Measurements from ENCODE around the gene DMXL1. TPM values are rescaled to one million over a fixed set of nuclear protein-coding genes. Genes with fewer than 3 reads are reported as not detected.

Gene DMXL1
- total and polyA plus RNA-seq, 2 experiments from 2014 or later, result 28.4 to 41.7 TPM

DNA sequence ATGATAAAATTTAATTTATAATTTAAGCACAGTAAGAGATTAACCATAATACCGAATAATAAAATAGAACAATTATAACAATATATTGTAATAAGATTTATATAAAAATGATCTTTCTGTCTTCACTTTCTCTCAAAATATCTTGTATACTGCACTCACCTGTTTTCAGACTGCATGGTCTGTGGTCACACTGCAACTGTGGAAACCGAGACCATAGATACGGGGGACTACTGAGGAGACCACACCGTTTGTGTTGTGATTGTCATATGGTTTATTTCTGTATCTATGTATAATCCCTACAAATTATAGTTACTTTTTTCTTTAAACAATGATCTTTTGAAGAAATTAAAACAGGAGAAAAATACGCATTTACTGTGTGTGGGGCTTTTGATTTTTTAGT, 206.1 kb downstream of the DMXL1 start:
- peaks cover 15% of the 10 kb centered on the region for H3K4me1 Mint-ChIP-seq
- Histone ChIP-seq H4K20me1 (replicated peaks; ENCODE audit: insufficient read depth) (no peaks in the 10 kb centered on the region), H3F3A (replicated peaks; ENCODE audit: low read depth) (no peaks in the 10 kb centered on the region), H2AFZ (no peak overlapping the region), H3K27me3 (ENCODE audit: insufficient read depth) (no peaks in the 10 kb centered on the region), H3K36me3 (ENCODE audit: insufficient read depth) (no peaks in the 10 kb centered on the region), H3K4me2 (no peak overlapping the region), H3K4me3 (no peak overlapping the region), H3K9me2 (ENCODE audit: insufficient read depth) (no peaks in the 10 kb centered on the region), H3K4me1 (ENCODE audit: insufficient read depth) (peaks cover 8% of the 10 kb centered on the region), H3K79me2 (replicated peaks; ENCODE audit: insufficient read depth) (no peaks in the 10 kb centered on the region; the same call in 1 of the 2 replicates), H3K27ac (ENCODE audit: low read depth) (no peak overlapping the region)
- H3K27ac Mint-ChIP-seq, result no peak overlapping the region
- TF ChIP-seq CREB1 (CRISPR knock-in tag; IDR thresholded peaks at IDR 0.05; ENCODE audit: low read depth) (no peak), POLR2AphosphoS5 (IDR thresholded peaks at IDR 0.05; ENCODE audit: low read depth) (no peak), JUNB (IDR thresholded peaks at IDR 0.05; ENCODE audit: unreplicated experiment) (no peak), ZNF331 (CRISPR knock-in tag; IDR thresholded peaks at IDR 0.05; ENCODE audit: low read depth) (no peak), STAT1 (IDR thresholded peaks at IDR 0.05; ENCODE audit: unreplicated experiment) (no peak), ZNF114 (CRISPR knock-in tag; IDR thresholded peaks at IDR 0.05) (no peak), EZH2phosphoT487 (IDR thresholded peaks at IDR 0.05; ENCODE audit: unreplicated experiment) (no peak), NANOG (IDR thresholded peaks at IDR 0.05; ENCODE audit: borderline replicate concordance) (no peak), EZH2 (IDR thresholded peaks at IDR 0.05; ENCODE audit: low read depth, unreplicated experiment) (no peak)
- TF ChIP-seq, protein P1, sequence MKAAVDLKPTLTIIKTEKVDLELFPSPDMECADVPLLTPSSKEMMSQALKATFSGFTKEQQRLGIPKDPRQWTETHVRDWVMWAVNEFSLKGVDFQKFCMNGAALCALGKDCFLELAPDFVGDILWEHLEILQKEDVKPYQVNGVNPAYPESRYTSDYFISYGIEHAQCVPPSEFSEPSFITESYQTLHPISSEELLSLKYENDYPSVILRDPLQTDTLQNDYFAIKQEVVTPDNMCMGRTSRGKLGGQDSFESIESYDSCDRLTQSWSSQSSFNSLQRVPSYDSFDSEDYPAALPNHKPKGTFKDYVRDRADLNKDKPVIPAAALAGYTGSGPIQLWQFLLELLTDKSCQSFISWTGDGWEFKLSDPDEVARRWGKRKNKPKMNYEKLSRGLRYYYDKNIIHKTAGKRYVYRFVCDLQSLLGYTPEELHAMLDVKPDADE (IDR thresholded peaks at IDR 0.05), result no peak
- TF ChIP-seq, protein P2, sequence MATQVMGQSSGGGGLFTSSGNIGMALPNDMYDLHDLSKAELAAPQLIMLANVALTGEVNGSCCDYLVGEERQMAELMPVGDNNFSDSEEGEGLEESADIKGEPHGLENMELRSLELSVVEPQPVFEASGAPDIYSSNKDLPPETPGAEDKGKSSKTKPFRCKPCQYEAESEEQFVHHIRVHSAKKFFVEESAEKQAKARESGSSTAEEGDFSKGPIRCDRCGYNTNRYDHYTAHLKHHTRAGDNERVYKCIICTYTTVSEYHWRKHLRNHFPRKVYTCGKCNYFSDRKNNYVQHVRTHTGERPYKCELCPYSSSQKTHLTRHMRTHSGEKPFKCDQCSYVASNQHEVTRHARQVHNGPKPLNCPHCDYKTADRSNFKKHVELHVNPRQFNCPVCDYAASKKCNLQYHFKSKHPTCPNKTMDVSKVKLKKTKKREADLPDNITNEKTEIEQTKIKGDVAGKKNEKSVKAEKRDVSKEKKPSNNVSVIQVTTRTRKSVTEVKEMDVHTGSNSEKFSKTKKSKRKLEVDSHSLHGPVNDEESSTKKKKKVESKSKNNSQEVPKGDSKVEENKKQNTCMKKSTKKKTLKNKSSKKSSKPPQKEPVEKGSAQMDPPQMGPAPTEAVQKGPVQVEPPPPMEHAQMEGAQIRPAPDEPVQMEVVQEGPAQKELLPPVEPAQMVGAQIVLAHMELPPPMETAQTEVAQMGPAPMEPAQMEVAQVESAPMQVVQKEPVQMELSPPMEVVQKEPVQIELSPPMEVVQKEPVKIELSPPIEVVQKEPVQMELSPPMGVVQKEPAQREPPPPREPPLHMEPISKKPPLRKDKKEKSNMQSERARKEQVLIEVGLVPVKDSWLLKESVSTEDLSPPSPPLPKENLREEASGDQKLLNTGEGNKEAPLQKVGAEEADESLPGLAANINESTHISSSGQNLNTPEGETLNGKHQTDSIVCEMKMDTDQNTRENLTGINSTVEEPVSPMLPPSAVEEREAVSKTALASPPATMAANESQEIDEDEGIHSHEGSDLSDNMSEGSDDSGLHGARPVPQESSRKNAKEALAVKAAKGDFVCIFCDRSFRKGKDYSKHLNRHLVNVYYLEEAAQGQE (IDR thresholded peaks at IDR 0.05; ENCODE audit: unreplicated experiment), result no peak
- H3K36me3 Mint-ChIP-seq (ENCODE audit: low read depth), result no peaks in the 10 kb centered on the region
- ATAC-seq (no peak), DNase-seq (ENCODE audit: low spot score) (no peak)
- peaks cover 4% of the 10 kb centered on the region for H3K27me3 Mint-ChIP-seq (ENCODE audit: insufficient read depth, low read depth, poor library complexity)
- no peak overlapping the region for H3K4me3 Mint-ChIP-seq
- H3K9me3 Mint-ChIP-seq, result no peaks in the 10 kb centered on the region

DNA sequence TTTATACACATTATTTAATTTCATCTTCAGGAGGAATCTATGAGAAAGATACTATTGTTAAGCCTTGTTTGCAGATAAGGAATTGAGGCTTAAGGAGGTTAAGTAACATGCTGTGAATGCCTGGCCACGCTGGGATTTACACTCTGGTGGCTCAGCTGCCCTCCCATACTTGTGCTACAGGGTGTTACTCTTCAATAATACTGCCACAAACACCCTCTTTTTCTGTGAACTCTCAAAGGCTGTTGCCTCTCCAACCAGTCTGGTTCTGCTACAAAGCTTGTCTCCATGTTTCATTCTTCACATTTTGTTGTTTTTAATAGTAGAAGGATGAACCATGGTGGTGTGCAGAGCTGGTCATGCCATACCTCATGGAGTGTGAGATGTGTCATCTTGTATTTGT, 208.2 kb downstream of the DMXL1 start:
- ATAC-seq, result no peak
- H3K79me2 ChIP-seq (replicated peaks; ENCODE audit: insufficient read depth), result no peaks in the 10 kb centered on the region; the same call in 1 of the 2 replicates
- peaks cover 4% of the 10 kb centered on the region for H3K4me1 ChIP-seq (ENCODE audit: insufficient read depth)
- TF ChIP-seq JUNB (IDR thresholded peaks at IDR 0.05; ENCODE audit: unreplicated experiment) (no peak), EZH2 (IDR thresholded peaks at IDR 0.05; ENCODE audit: low read depth, unreplicated experiment) (no peak), EZH2phosphoT487 (IDR thresholded peaks at IDR 0.05; ENCODE audit: unreplicated experiment) (no peak), ZNF114 (CRISPR knock-in tag; IDR thresholded peaks at IDR 0.05) (no peak), ZNF331 (CRISPR knock-in tag; IDR thresholded peaks at IDR 0.05; ENCODE audit: low read depth) (no peak)
- TF ChIP-seq, protein P3, sequence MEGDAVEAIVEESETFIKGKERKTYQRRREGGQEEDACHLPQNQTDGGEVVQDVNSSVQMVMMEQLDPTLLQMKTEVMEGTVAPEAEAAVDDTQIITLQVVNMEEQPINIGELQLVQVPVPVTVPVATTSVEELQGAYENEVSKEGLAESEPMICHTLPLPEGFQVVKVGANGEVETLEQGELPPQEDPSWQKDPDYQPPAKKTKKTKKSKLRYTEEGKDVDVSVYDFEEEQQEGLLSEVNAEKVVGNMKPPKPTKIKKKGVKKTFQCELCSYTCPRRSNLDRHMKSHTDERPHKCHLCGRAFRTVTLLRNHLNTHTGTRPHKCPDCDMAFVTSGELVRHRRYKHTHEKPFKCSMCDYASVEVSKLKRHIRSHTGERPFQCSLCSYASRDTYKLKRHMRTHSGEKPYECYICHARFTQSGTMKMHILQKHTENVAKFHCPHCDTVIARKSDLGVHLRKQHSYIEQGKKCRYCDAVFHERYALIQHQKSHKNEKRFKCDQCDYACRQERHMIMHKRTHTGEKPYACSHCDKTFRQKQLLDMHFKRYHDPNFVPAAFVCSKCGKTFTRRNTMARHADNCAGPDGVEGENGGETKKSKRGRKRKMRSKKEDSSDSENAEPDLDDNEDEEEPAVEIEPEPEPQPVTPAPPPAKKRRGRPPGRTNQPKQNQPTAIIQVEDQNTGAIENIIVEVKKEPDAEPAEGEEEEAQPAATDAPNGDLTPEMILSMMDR (conservative IDR thresholded peaks at IDR 0.05; ENCODE audit: low read depth in 2 of 2), result no peak
- TF ChIP-seq, protein P1 (IDR thresholded peaks at IDR 0.05), result no peak

More for the DNA sequence above, 208.2 kb downstream of the DMXL1 start:
- Mint-ChIP-seq H3K27me3 (ENCODE audit: insufficient read depth, low read depth, poor library complexity) (peaks cover 4% of the 10 kb centered on the region), H3K4me1 (peaks cover 3% of the 10 kb centered on the region; the same call in 2 of the 3 replicates), H3K9me3 (no peaks in the 10 kb centered on the region), H3K36me3 (ENCODE audit: low read depth) (no peaks in the 10 kb centered on the region), H3K27ac (no peak overlapping the region), H3K4me3 (no peak overlapping the region)
- no peak overlapping the region for H2AFZ ChIP-seq
- H4K20me1 ChIP-seq (replicated peaks; ENCODE audit: insufficient read depth), result no peaks in the 10 kb centered on the region
- H3K36me3 ChIP-seq (ENCODE audit: insufficient read depth), result no peaks in the 10 kb centered on the region
- no peak overlapping the region for H3K27ac ChIP-seq (ENCODE audit: low read depth)
- no peak overlapping the region for H3K4me3 ChIP-seq
- DNase-seq (ENCODE audit: low spot score), result no peak
- no peaks in the 10 kb centered on the region for H3K27me3 ChIP-seq (ENCODE audit: insufficient read depth)
- no peaks in the 10 kb centered on the region for H3F3A ChIP-seq (replicated peaks; ENCODE audit: low read depth)
- no peak overlapping the region for H3K4me2 ChIP-seq
- H3K9me2 ChIP-seq (ENCODE audit: insufficient read depth), result no peaks in the 10 kb centered on the region
